Amygdala (tissue), 56 donors: ENCODE data around the gene FBXW4.
A peak's percentile ranks its signal among the peaks of the same experiment; 100 is the strongest.
"Not testable (repeated sequence)": the region's sequence is repeated elsewhere in the genome, so short reads cannot be mapped to it uniquely, and the experiment has no call there.

ENCODE experiments used
- DNase-seq, 56 donors: peaks; one replicate each; lab custom pipeline; 2025; lab: John Stamatoyannopoulos, UW

Gene FBXW4

GRCh38 chr10:101593331-101593730 is 101.6 kb downstream of the FBXW4 start:
- DNase-seq, result not testable (repeated sequence)

- no peak for DNase-seq
Observed at GRCh38 chr10:101588879-101589278, 106.1 kb downstream of the FBXW4 start.

- DNase-seq, result peak; percentile 59 to 97 (median 89)
Observed at GRCh38 chr10:101587725-101588653, 107.0 kb downstream of the FBXW4 start, which contains the start of the genes DPCD and POLL. TSS of gene DPCD (plus strand) at chr10:101588321. CDS start at chr10:101588337, 16 bp downstream. TSS of gene POLL (minus strand) at chr10:101588257. CDS start at chr10:101587360, 897 bp downstream.

GRCh38 chr10:101585841-101586240 is 109.1 kb downstream of the FBXW4 start:
- no peak for DNase-seq

- DNase-seq, result no peak
Observed at GRCh38 chr10:101580486-101581399, 114.2 kb downstream of the FBXW4 start.

GRCh38 chr10:101579516-101579870 is 115.5 kb downstream of the FBXW4 start:
- no peak for DNase-seq

- no peak for DNase-seq
Observed at GRCh38 chr10:101578803-101579515, 116.0 kb downstream of the FBXW4 start.

- no peak for DNase-seq
Observed at GRCh38 chr10:101578192-101578591, 116.8 kb downstream of the FBXW4 start.

GRCh38 chr10:101577121-101577871 is 117.7 kb downstream of the FBXW4 start:
- DNase-seq, result no peak

- DNase-seq, result no peak
Observed at GRCh38 chr10:101576211-101576863, 118.6 kb downstream of the FBXW4 start.

GRCh38 chr10:101575580-101576210 is 119.3 kb downstream of the FBXW4 start:
- DNase-seq, result no peak

GRCh38 chr10:101575091-101575490 is 119.9 kb downstream of the FBXW4 start:
- DNase-seq, result no peak

GRCh38 chr10:101573885-101574753 is 120.9 kb downstream of the FBXW4 start:
- DNase-seq, result no peak

- no peak for DNase-seq
Observed at GRCh38 chr10:101572785-101573184, 122.2 kb downstream of the FBXW4 start.

GRCh38 chr10:101572126-101572525 is 122.8 kb downstream of the FBXW4 start:
- no peak for DNase-seq

GRCh38 chr10:101571271-101571925 is 123.6 kb downstream of the FBXW4 start:
- no peak for DNase-seq
